Endometrial microvascular endothelial cells (primary cell): ENCODE data around the gene C6orf89. TPM values are rescaled to one million over a fixed set of nuclear protein-coding genes. Genes with fewer than 3 reads are reported as not detected.

Experiments used
- in situ Hi-C: cut with HindIII; loops from 2 replicates; pipeline ENCODE4 v1.10.0; 2017; ENCODE audit warnings: low sequenced_read_pairs, low pct_unique_long_range_greater_than_20kb; ENCODE audit errors: inconsistent ontology term
- total RNA-seq: library from RNA; depleted of rRNA; stranded (reverse); fragments of >200 nt; gene quantifications from one replicate; pipeline ENCODE4 v1.2.3, GENCODE V29; 2015; ENCODE audit errors: inconsistent ontology term

C6orf89 gene
- total RNA-seq, 1 donor from 2014 or later, result 49.9 TPM

GRCh38 chr6:36913082-36913481 lies 27.3 kb downstream of the C6orf89 start:
- in situ Hi-C loops, result no loop called here

- in situ Hi-C loops, result no loop called here
Observed at GRCh38 chr6:36914227-36914794, 28.6 kb downstream of the C6orf89 start.

GRCh38 chr6:36915599-36915998 lies 29.8 kb downstream of the C6orf89 start:
- in situ Hi-C loops, result no loop called here

- in situ Hi-C loops, result no loop called here
Observed at GRCh38 chr6:36916126-36916525, 30.4 kb downstream of the C6orf89 start.

GRCh38 chr6:36917541-36918193 lies 31.9 kb downstream of the C6orf89 start:
- in situ Hi-C loops, result no loop called here

GRCh38 chr6:36920049-36920448 lies 34.3 kb downstream of the C6orf89 start:
- in situ Hi-C loops, result no loop called here

DNA sequence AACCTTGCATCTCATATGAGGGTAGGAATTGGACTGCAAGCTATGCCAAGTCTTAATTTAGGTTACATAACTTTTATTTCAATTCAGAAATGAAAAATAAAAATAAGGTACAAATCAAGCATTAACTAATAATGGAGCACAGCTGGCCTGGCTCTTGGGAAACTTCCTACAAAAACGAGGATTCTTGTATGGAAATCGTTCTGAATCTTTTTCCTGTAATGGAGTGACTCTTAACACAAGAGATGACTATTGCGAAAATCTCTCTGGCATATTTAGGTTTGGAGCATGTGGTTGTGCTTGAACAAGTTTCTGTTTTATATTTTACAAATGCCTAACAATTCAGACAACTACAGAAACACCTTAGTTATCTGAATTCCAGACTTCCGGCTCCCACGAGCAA lies 34.8 kb downstream of the C6orf89 start:
- in situ Hi-C loops, result no loop called here

- in situ Hi-C loops, result no loop called here
Observed at GRCh38 chr6:36924131-36924530, 38.4 kb downstream of the C6orf89 start.

GRCh38 chr6:36924778-36925374 lies 39.1 kb downstream of the C6orf89 start:
- in situ Hi-C loops, result no loop called here

GRCh38 chr6:36925809-36926208 lies 40.1 kb downstream of the C6orf89 start:
- in situ Hi-C loops, result no loop called here

DNA sequence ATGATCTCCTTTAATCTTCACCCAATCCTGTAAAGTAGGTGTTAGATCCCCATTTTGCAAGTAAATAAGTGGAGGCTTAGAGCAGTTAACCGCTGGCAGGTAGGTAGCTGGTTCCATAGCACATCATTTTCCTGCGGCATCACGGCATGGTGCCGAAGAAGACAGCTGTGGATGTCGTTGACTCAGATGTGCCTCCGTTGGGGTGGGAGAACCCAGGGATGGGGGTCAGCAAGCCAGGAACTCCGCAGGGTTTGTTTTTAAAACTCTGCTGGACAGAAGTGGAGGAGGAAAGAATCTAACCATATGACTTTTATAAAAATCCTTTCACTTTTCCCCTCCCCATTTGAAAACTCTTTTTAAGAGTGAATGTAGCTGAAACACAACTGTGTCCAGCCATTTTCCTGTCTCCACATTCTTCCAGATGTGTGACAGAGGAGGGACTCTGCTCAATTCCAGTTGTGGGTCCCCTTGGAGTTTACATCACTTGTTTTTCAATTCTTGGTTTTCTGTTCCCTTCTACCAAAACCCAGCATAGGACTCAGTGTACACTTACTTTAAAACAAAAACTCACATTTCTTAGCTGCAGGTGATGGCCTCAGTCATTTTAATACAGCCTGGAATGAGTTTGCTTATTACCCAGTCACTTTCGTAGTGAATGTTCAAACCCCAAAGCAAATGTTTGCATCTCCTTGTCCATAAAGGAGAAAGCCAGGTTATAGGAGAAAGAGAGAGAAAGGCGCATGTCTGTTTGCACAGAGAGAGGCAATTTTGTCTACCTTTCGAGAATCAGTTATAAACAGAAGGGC lies 41.2 kb downstream of the C6orf89 start:
- in situ Hi-C loops, result no loop called here

DNA sequence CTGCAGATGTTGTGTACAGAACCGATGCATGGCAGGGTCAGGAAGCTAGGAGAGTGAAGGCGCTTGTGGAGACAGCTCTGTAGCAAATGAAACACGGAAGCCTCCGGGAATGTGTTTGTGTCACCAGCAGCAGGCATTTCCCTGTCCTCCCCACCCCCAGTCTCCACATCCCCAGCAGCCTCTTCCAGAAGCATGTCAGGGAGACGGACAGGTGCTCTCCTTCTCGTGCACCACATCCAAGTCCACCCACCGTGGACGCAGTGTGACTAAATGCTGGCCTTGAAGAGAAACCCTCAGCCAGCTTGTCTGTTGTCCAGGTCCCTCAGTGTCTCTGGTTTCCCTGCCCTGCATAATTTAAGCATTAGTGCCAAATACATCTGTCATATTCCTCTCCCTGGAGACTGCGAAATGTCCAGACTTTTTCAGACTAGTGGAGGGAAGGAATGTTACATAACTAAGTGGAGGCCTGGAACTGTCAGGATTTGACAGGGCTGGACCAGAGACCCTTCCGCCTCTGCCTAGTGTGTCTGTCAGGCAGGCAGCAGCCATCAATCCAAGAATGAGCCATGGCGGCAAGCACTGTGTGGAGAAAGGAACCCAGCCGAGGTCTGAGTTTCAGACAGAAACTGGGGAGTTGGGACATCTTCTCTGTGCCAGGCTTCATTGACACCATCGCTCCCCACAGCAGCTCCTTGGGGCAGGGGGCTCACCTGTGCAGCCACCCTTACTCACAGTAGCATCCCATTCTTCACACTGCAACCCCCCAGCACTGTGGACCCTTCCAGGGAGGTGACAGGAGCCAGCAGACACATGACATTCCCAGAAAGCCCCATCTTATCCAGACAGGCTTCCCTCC lies 42.2 kb downstream of the C6orf89 start:
- in situ Hi-C loops, result no loop called here

DNA sequence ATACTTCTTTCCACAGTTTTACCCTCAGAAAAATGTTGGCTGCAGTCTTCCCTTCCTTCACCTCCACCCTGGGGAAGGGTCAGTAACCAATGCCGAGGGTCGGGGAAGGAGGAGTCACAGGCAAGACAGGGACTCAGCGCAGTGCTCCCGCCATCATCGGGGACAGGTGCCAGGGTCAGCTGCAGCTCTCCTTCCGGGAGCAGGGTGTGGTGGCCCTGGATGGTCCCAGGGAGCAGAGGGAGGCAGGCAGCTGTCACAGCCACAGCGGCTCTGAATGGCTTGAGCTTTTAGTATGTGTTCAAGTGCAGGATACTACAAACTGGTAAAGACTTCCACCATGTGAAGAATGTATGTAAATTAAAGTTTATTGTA lies 42.8 kb downstream of the C6orf89 start:
- in situ Hi-C loops, result no loop called here

GRCh38 chr6:36929152-36929551 lies 43.4 kb downstream of the C6orf89 start:
- in situ Hi-C loops, result no loop called here

GRCh38 chr6:36929607-36930006 lies 43.9 kb downstream of the C6orf89 start:
- in situ Hi-C loops, result no loop called here

GRCh38 chr6:36930483-36930882 lies 44.7 kb downstream of the C6orf89 start:
- in situ Hi-C loops, result no loop called here

GRCh38 chr6:36933102-36933501 lies 47.4 kb downstream of the C6orf89 start:
- in situ Hi-C loops, result no loop called here

GRCh38 chr6:36933519-36933918 lies 47.8 kb downstream of the C6orf89 start:
- in situ Hi-C loops, result no loop called here

GRCh38 chr6:36934901-36935300 lies 49.1 kb downstream of the C6orf89 start:
- in situ Hi-C loops, result no loop called here
